HG03066 (cell line): ENCODE data around the gene EIF5B.
"Not testable (repeated sequence)": the region's sequence is repeated elsewhere in the genome, so short reads cannot be mapped to it uniquely, and the experiment has no call there.

ENCODE experiments used
- ATAC-seq: cut with Tn5 transposase; IDR thresholded peaks from one replicate; pipeline ENCODE4 v1.9.1; 2021; ENCODE audit warnings: low read depth; ENCODE audit not compliant: unreplicated experiment

The EIF5B gene, protein sequence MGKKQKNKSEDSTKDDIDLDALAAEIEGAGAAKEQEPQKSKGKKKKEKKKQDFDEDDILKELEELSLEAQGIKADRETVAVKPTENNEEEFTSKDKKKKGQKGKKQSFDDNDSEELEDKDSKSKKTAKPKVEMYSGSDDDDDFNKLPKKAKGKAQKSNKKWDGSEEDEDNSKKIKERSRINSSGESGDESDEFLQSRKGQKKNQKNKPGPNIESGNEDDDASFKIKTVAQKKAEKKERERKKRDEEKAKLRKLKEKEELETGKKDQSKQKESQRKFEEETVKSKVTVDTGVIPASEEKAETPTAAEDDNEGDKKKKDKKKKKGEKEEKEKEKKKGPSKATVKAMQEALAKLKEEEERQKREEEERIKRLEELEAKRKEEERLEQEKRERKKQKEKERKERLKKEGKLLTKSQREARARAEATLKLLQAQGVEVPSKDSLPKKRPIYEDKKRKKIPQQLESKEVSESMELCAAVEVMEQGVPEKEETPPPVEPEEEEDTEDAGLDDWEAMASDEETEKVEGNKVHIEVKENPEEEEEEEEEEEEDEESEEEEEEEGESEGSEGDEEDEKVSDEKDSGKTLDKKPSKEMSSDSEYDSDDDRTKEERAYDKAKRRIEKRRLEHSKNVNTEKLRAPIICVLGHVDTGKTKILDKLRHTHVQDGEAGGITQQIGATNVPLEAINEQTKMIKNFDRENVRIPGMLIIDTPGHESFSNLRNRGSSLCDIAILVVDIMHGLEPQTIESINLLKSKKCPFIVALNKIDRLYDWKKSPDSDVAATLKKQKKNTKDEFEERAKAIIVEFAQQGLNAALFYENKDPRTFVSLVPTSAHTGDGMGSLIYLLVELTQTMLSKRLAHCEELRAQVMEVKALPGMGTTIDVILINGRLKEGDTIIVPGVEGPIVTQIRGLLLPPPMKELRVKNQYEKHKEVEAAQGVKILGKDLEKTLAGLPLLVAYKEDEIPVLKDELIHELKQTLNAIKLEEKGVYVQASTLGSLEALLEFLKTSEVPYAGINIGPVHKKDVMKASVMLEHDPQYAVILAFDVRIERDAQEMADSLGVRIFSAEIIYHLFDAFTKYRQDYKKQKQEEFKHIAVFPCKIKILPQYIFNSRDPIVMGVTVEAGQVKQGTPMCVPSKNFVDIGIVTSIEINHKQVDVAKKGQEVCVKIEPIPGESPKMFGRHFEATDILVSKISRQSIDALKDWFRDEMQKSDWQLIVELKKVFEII

DNA sequence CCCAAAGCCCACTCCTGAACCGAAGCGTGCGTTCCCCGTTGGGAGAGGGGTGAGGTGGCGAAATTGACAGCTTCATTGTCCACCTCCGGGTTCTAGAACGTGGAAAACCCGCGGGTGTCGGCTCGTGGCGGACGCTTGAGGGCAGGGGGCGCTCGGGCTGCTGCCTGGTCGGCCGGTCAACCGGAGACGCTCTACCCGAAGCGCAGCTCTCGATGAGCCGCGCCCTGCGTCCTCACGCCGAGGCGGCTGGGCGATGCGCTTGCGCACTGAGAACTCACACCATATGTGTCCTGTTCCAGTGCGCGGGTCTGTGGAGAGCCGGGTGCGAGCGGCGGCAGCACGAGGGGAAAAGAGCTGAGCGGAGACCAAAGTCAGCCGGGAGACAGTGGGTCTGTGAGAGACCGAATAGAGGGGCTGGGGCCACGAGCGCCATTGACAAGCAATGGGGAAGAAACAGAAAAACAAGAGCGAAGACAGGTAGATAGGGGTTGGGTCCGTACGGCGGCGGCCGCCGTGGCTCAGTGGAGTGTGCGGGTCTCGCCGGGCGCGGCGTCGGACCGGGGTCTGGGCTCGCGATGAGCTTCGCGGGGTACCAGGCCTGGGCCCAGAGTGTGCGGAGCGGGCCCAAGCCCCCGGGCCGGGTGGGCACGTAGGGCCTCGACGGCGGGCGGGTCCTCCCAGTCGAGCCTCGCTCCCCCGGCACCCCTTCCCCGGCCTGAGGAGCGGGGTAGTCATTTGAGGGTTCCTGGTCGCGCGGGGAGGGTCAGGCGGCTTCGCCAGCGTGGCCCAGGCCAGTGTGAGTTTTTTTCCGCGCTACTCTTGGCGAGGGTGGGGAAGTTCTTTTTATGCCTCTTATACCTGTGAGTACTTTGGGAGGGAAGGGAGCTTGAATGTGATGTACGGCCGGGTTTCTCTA lies at the start of gene EIF5B:
Gene EIF5B (plus strand): TSS at position 277 of the 916 bp plus-strand sequence. CDS start 166 bp downstream, at position 443.
- ATAC-seq: peak; percentile 54

DNA sequence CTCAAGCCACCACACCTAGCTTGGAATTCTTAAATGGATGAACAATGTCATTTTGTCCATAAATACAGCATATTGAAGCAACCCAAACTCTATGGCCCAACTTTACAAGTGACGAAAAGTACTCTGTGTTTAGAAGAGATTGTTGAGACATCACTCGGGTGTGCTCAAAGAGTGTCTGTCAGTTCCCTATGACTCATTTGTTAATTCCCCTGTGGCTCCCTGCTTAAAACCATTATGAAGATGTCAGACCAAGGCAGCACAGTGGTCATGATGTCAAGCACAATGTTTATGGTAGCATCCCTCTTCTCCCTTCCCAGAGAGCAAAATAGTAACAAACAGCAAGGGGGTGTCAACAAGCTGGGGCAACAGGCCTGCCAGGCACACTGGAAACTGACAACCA lies 39.2 kb upstream of the EIF5B start:
- no peak for ATAC-seq

DNA sequence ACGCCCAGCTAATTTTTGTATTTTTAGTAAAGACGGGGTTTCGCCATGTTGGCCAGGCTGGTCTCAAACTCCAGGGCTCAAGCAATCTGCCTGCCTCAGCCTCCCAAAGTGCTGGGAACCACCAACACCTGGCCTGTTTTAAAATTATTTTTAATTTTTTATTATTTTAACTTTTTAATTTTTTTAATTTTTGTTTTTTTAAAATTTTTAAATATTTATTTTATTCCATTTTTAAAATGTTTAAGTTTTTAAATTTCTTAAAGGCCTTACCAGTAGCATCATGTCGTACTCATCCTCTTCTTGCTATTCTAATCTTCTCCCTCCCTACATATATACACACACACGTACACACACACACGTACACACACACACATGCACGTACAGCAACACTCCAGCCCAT lies 37.6 kb upstream of the EIF5B start:
- no peak for ATAC-seq

DNA sequence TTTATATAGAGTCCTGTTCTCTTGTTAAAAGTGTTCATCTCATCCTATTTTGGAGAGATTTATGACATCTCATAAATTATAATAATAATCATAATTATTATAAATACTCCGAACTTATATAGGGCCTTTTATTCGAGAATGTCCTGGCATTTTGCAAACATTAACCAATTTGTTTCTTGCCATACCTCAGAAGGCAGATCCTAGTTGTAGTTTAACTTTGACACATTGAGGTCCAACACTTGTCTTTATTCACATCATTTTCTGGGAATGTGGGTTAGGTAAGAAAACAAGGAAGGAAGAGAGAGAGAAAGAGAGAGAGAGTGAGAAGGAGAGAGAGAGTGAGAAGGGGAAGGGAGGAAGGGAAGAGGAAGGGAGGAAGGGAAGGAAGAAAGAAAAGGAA lies 36.1 kb upstream of the EIF5B start, which contains the start of gene LYG1:
Gene LYG1 (minus strand): TSS at position 101 of the 400 bp plus-strand sequence. CDS start 5,527 bp downstream, outside the sequence.
- not testable (repeated sequence) for ATAC-seq

DNA sequence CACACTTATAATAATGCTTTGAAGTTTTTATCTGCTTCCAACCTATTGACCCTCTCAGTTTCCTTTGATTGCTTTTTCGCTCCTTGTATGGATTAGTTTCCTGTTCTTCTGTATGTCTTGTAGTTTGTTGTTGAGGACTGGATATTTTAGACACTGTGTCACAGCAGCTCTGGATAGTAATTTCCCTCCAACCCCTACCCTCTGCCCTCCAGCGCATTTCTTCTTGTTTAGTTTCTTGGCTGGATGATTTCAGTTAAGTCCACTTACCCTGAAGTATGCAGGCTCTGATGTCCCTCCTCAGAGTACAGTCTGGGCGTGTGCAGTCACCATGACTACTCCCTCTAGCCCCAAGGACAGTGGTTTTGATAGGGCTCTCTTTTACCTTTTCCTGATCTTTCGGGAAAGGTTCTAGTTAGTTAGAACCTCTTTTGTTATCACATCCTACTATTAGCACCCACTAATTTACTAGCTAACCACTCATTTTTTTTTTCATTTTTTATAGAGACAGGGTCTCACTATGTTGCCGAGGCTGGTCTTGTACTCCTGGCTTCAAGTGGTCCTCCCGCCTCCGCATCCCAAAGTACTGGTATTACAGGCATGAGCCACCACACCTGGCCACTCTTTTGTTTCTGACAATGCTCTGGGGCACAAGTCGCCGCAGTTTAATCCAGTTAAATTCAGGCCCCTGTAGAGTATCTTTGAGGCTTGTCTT lies 19.9 kb upstream of the EIF5B start:
- no peak for ATAC-seq

DNA sequence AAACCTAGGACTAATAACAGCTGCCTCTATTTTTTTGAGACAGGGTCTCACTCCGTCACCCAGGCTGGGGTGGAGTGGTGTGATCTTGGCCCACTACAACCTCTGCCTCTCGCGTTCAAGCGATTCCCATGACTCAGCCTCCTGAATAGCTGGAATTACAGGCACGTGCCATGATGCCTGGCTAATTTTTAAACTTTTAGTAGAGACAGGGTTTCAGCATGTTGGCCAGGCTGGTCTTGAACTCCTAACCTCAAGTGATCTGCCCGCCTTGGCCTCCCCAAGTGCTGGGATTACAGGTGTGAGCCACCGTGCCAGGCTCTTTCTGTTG lies 19.4 kb upstream of the EIF5B start:
- not testable (repeated sequence) for ATAC-seq

DNA sequence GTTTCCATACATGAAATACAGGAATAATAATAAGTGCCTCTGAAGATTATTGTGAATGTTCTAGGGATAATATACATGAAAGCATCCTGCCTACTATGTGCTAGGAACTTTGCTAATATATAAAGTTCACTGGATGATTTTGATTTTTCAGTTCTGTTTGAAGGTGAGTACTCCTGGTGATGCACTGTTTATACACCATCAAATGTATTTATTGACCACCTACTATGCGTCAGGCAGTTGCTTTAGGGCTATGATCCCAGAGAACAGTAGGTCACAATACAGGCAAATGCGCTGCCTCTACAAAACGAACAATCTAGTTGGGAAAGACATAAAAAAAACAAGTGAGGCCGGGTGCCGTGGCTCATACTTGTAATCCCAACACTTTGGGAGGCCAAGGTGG lies 11.8 kb upstream of the EIF5B start:
- no peak for ATAC-seq

- peak; percentile 65 for ATAC-seq
Observed at GRCh38 chr2:99335911-99336803, 1.0 kb upstream of the EIF5B start, which contains the start of gene TXNDC9. Gene TXNDC9 (minus strand): TSS chr2:99336333. CDS start chr2:99333210, 3,123 bp downstream.

DNA sequence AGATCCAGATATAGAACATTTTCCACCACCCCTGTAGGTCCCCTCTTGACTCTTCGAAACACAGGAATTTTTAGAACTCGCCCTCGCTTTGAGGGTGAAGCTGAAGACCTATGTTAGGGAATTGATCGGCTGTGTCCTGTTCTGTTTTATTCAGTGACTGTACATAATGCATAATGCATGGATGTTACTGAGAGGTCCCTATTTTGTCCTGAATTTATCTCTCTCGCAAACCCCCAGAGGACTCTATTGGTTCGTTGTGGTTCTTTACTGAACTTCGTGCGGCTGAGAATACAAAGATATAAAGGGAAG lies 431 bp upstream of the EIF5B start:
- no peak for ATAC-seq

- ATAC-seq: no peak
Observed at GRCh38 chr2:99338029-99338585, 918 bp downstream of the EIF5B start.

DNA sequence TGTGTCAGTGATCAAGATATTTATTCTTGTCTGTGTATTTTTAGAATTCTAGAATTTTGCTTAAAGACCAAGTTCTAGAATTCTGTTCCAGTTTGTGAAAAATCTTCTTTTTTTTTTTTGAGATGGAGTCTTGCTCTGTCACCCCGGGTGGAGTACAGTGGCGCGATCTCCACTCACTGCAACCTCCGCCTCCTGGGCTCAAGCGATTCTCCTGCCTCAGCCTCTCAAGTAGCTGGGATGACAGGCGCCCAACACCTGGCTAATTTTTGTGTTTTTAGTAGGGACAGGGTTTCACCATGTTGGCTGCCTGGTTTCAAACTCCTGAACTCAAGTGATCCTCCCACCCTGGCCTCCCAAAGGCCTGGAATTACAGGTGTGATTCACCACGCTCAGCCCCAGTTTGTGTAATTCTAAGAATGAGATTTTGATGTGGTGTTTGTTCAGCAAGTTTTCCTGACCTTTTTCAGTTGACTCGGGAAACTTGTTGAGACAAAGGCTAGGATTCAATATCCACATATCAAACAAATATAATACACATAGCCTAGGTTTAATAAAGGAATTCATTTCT lies 3.6 kb downstream of the EIF5B start:
- no peak for ATAC-seq

DNA sequence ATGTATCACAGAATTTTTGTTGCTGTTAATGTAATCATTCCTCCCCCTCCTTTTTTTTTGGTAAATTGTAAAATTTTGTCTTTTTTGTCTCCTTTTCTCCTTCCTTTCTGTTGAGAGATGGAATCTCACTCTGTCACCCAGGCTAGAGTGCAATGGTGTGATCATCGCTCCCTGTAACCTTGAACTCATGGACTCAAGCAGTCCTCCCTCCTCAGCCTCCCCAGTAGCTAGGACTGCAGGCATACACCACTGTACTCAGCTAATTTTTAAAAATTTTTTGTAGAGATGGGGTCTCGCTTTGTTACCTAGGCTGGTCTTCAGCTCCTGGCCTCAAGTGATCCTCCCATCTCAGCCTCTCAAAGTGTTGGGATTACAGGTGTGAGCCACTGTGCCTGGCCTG lies 5.3 kb downstream of the EIF5B start:
- ATAC-seq: no peak

DNA sequence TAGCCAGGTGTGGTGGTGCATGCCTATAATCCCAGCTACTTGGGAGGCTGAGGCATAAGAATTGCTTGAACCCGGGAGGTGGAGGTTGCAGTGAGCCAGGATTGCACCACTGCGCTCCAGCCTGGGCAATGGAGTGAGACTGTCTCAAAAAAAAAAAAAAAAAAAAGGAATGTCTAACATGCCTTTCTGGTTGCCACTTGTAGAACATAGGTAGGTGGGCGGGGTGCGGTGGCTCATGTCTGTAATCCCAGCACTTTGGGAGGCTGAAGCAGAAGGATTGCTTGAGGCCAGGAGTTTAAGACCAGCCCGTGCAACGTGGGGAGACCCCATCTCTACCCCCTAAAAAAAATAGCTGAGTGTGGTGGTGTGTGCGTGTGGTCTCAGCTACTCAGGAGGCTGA lies 8.3 kb downstream of the EIF5B start:
- not testable (repeated sequence) for ATAC-seq

DNA sequence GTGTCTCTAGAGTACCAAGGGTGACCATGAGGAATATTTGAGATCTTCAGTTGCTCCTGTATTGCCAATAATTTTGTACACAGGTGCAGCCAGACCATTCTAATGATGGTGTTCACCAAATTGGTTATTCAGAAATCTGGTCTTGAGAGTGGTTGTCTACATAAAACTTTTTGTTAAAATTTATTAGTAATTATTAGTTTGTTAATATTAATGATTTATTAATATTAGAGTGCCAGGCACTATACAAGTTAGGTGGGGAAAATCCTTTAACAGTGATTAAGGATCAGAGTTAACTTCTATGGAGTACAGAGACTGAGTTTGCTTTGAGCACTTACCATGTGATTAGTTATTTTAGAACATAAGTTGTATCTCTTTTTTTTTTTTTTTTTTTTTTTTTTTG lies 9.0 kb downstream of the EIF5B start:
- no peak for ATAC-seq

GRCh38 chr2:99348173-99348572 lies 11.0 kb downstream of the EIF5B start:
- ATAC-seq: peak; percentile 45

GRCh38 chr2:99350194-99350593 lies 13.0 kb downstream of the EIF5B start:
- no peak for ATAC-seq

- no peak for ATAC-seq
Observed at GRCh38 chr2:99354070-99354469, 16.9 kb downstream of the EIF5B start.

DNA sequence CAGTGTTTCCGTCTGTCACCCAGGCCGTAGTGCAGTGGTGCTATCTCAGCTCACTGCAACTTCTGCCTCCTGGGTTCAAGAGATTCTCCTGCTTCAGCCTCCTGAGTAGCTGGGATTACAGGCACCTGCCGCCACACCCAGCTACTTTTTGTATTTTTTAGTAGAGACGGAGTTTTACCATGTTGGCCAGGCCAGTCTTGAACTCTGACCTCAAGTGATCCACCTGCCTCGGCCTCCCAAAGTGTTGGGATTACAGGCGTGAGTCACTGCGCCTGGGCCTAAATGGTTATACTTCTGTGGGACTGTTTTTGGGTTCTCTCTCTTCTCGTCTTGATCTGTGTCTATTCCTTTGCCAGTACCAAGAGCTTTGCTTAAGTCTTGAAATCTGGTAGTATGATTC lies 17.6 kb downstream of the EIF5B start:
- not testable (repeated sequence) for ATAC-seq
